HCT116 (cell line): ENCODE results near the gene PPP1R14C. TPM values are rescaled to one million over a fixed set of nuclear protein-coding genes. Genes with fewer than 3 reads are reported as not detected.

Experiments
- ATAC-seq: fragments of 200-7000 bp; cut with Tn5 transposase; 2 replicates; pipeline ENCODE4 v1.9.1; 2020; ENCODE audit warnings: mild to moderate bottlenecking, moderate library complexity
- BruUV-seq: library from RNA; stranded (reverse); fragments of 400-500 nt; replicated peaks from 2 replicates; lab custom pipeline; 2021; lab: Mats Ljungman, UMichigan
- CTCF ChIA-PET: fragments of 300-600 bp; sonication (Branson Sonifier 250); formaldehyde crosslinking; loops from one replicate; lab custom pipeline; 2021; ENCODE audit warnings: antibody characterized with exemption; lab: Charles Lee
- POLR2A ChIA-PET: fragments of 300-600, 350-600 bp; sonication (Branson Sonifier 250); formaldehyde crosslinking; loops from one replicate; lab custom pipeline; 2021; ENCODE audit warnings: antibody characterized with exemption; lab: Charles Lee
- RAD21 ChIA-PET, 2 experiments: fragments of 300-600 bp; sonication (Branson Sonifier 250); formaldehyde crosslinking; loops; one replicate each; lab custom pipeline; 2023; ENCODE audit warnings: low total read pairs in 2 of 2; ENCODE audit not compliant: uncharacterized antibody in 2 of 2, unreplicated experiment in 2 of 2, low non-redundant PET in 1 of 2; lab: Charles Lee
- DNase-seq: peaks from one replicate; pipeline ENCODE4 v3.0.0-alpha.2; 2010; ENCODE audit warnings: low read depth, low spot score
- H2AFZ ChIP-seq: fragments of 200-600 bp; shearing (Covaris generic), sonication (generic); 2 replicates; pipeline ENCODE4 v1.6.1; 2017; ENCODE audit warnings: low read depth, mixed run types, mixed read lengths, antibody characterized with exemption, low read length; ENCODE audit not compliant: poor library complexity, severe bottlenecking
- H3K27ac ChIP-seq: 2 replicates; pipeline ENCODE4 v1.5.1; 2012; ENCODE audit warnings: low read depth, low read length
- H3K27me3 ChIP-seq: fragments of 200-600 bp; sonication (generic); 2 replicates; pipeline ENCODE4 v1.6.1; 2016; ENCODE audit warnings: mixed run types, low read length, mixed read lengths; ENCODE audit not compliant: insufficient read depth
- H3K36me3 ChIP-seq, 2 experiments: fragments of 200-500 bp in 1 of 2; fragments of 200-600 bp in 1 of 2; sonication (Bioruptor generic) in 1 of 2; sonication (generic) in 1 of 2; 2 replicates each; pipeline versions ENCODE4 v1.5.1 to v1.6.1; 2014 to 2016; ENCODE audit warnings: low read length in 2 of 2, inconsistent platforms in 1 of 2, mixed read lengths in 1 of 2, mixed run types in 1 of 2; ENCODE audit not compliant: insufficient read depth in 2 of 2, control insufficient read depth in 1 of 2
- H3K4me1 ChIP-seq, 2 experiments: fragments of 200-600 bp in 1 of 2; sonication (generic) in 1 of 2; 2 replicates each; pipeline versions ENCODE4 v1.5.1 to v1.6.1; 2012 to 2017; ENCODE audit warnings: low read length in 2 of 2, inconsistent platforms in 1 of 2, mild to moderate bottlenecking in 1 of 2, mixed read lengths in 1 of 2, mixed run types in 1 of 2, moderate library complexity in 1 of 2; ENCODE audit not compliant: insufficient read depth in 2 of 2, control insufficient read depth in 1 of 2
- H3K4me2 ChIP-seq: fragments of 200-600 bp; sonication (generic); 2 replicates; pipeline ENCODE4 v1.6.1; 2017; ENCODE audit warnings: mixed run types, low read length, mixed read lengths
- H3K4me3 ChIP-seq, 2 experiments: fragments of 200-600 bp in 1 of 2; sonication (generic) in 1 of 2; replicated peaks in 1 of 2; 2 replicates each; pipeline ENCODE4 v1.5.1; 2011 to 2016; ENCODE audit warnings: low read length in 2 of 2, control low read depth in 1 of 2, low read depth in 1 of 2, mild to moderate bottlenecking in 1 of 2, mixed read lengths in 1 of 2, mixed run types in 1 of 2
- H3K79me2 ChIP-seq: fragments of 200-600 bp; sonication (generic); 2 replicates; pipeline ENCODE4 v1.6.1; 2017; ENCODE audit warnings: mild to moderate bottlenecking, mixed run types, low read length, moderate library complexity, mixed read lengths; ENCODE audit not compliant: insufficient read depth
- H3K9ac ChIP-seq: fragments of 200-600 bp; sonication (generic); 2 replicates; pipeline ENCODE4 v1.6.1; 2016; ENCODE audit warnings: low read length, mixed read lengths
- H3K9me2 ChIP-seq: fragments of 200-600 bp; sonication (generic), shearing (Covaris generic); 2 replicates; pipeline ENCODE4 v1.6.1; 2017; ENCODE audit warnings: mixed run types, mild to moderate bottlenecking, moderate library complexity; ENCODE audit not compliant: insufficient read depth
- H3K9me3 ChIP-seq, 2 experiments: fragments of 200-500 bp in 1 of 2; fragments of 200-600 bp in 1 of 2; sonication (Bioruptor generic) in 1 of 2; sonication (generic) in 1 of 2; 2 replicates each; pipeline ENCODE4 v1.6.1; 2014 to 2017; ENCODE audit warnings: low read length in 2 of 2, mixed read lengths in 2 of 2, inconsistent platforms in 1 of 2, low read depth in 1 of 2, mild to moderate bottlenecking in 1 of 2, mixed run types in 1 of 2, moderate library complexity in 1 of 2; ENCODE audit not compliant: control insufficient read depth in 1 of 2, insufficient read depth in 1 of 2
- H4K20me1 ChIP-seq: fragments of 200-600 bp; sonication (generic), shearing (Covaris generic); 2 replicates; pipeline ENCODE4 v1.6.1; 2017; ENCODE audit warnings: mixed run types, mild to moderate bottlenecking, moderate library complexity; ENCODE audit not compliant: insufficient read depth
- ATF3 ChIP-seq: IDR thresholded peaks from 2 replicates; pipeline ENCODE4 v1.6.1; 2012
- CEBPB ChIP-seq: IDR thresholded peaks from 2 replicates; pipeline ENCODE4 v1.6.1; 2012; ENCODE audit warnings: low read depth
- CTCF ChIP-seq, 3 experiments: fragments of 200-600 bp in 1 of 3; sonication (generic) in 1 of 3; IDR thresholded peaks in 2 of 3; conservative IDR thresholded peaks in 1 of 3; 2 replicates each; pipeline ENCODE4 v1.5.1; 2012 to 2017; ENCODE audit warnings: low read depth in 2 of 3, low read length in 2 of 3, antibody characterized with exemption in 1 of 3, borderline replicate concordance in 1 of 3, control low read depth in 1 of 3, mild to moderate bottlenecking in 1 of 3, mixed read lengths in 1 of 3, mixed run types in 1 of 3, moderate library complexity in 1 of 3; ENCODE audit not compliant: insufficient read depth in 1 of 3
- ELF1 ChIP-seq: IDR thresholded peaks from 2 replicates; pipeline ENCODE4 v1.6.1; 2012; ENCODE audit warnings: low read depth, borderline replicate concordance
- EZH2 ChIP-seq: fragments of 200-600 bp; sonication (generic); IDR thresholded peaks from 2 replicates; pipeline ENCODE4 v1.6.1; 2017; ENCODE audit warnings: antibody characterized with exemption, mixed run types
- EZH2phosphoT487 ChIP-seq: fragments of 200-600 bp; IDR thresholded peaks from 2 replicates; pipeline ENCODE4 v1.6.1; 2018; ENCODE audit warnings: antibody characterized with exemption, borderline replicate concordance
- POLR2A ChIP-seq: IDR thresholded peaks from 2 replicates; pipeline ENCODE4 v1.7.0; 2011; ENCODE audit warnings: borderline replicate concordance; ENCODE audit not compliant: insufficient read depth, insufficient read length; ENCODE audit errors: extremely low read depth
- RAD21 ChIP-seq: IDR thresholded peaks from 2 replicates; pipeline ENCODE4 v1.6.1; 2012; ENCODE audit warnings: low read depth, mild to moderate bottlenecking
- SIN3A ChIP-seq: IDR thresholded peaks from 2 replicates; pipeline ENCODE4 v1.6.1; 2012; ENCODE audit warnings: low read depth
- SP1 ChIP-seq: IDR thresholded peaks from 2 replicates; pipeline ENCODE4 v1.6.1; 2012; ENCODE audit warnings: low read depth
- TCF7L2 ChIP-seq: IDR thresholded peaks from 2 replicates; pipeline ENCODE4 v1.7.0; 2011; ENCODE audit warnings: borderline replicate concordance, inconsistent platforms; ENCODE audit not compliant: insufficient read depth, insufficient read length; ENCODE audit errors: extremely low read depth
- YY1 ChIP-seq: IDR thresholded peaks from 2 replicates; pipeline ENCODE4 v1.6.1; 2011; ENCODE audit warnings: low read length, low read depth, moderate library complexity, mild to moderate bottlenecking; ENCODE audit not compliant: insufficient replicate concordance; ENCODE audit errors: extremely low read depth
- ZBTB33 ChIP-seq: IDR thresholded peaks from 2 replicates; pipeline ENCODE4 v1.6.1; 2011; ENCODE audit warnings: mild to moderate bottlenecking, low read length, moderate library complexity; ENCODE audit not compliant: insufficient replicate concordance; ENCODE audit errors: extremely low read depth
- ZNF274 ChIP-seq: fragments of 200-500 bp; sonication (Bioruptor generic); IDR thresholded peaks from 2 replicates; pipeline ENCODE4 v1.6.1; 2014; ENCODE audit warnings: mild to moderate bottlenecking, low read depth, low read length, inconsistent platforms
- intact Hi-C: fragments of 100-400 bp; cut with micrococcal nuclease; formaldehyde crosslinking; loops from 2 replicates; pipeline ENCODE4 v1.10.0; 2022
- total RNA-seq: library from RNA; stranded (reverse); gene quantifications from one replicate; pipeline ENCODE4 v1.2.1, GENCODE V29; 2021; ENCODE audit not compliant: unreplicated experiment

The PPP1R14C gene
- total RNA-seq, 1 experiment from 2014 or later = 7.8 TPM

GRCh38 chr6:150203378-150203777 is 60.5 kb downstream of the PPP1R14C start:
- POLR2A ChIA-PET = no interaction called here
- Histone ChIP-seq H4K20me1 (no peaks in the 10 kb centered on the region), H3K4me1 (peaks cover 10 to 25% of the 10 kb centered on the region in 2 experiments), H3K4me3 (no peak overlapping the region), H3K79me2 (no peaks in the 10 kb centered on the region), H3K4me2 (peak overlapping the region; percentile 64), H3K27me3 (no peaks in the 10 kb centered on the region), H3K9me2 (no peaks in the 10 kb centered on the region), H3K27ac (no peak overlapping the region), H3K9me3 (no peaks in the 10 kb centered on the region), H3K9ac (no peak overlapping the region), H2AFZ (no peak overlapping the region), H3K36me3 (no peaks in the 10 kb centered on the region)
- RAD21 ChIA-PET = no interaction called here
- BruUV-seq = no TSS peak
- no peak for ATAC-seq
- intact Hi-C loops = no loop called here
- CTCF ChIA-PET = no interaction called here
- TF ChIP-seq ZNF274 (no peak), CEBPB (no peak), CTCF (IDR thresholded peaks at IDR 0.05 in 2 of 3, conservative IDR thresholded peaks at IDR 0.05 in 1 of 3; ENCODE audit: borderline replicate concordance in 1 of 3, insufficient read depth in 1 of 3, low read depth in 2 of 3, low read length in 2 of 3) (no peak), TCF7L2 (no peak), POLR2A (no peak), YY1 (no peak), ELF1 (no peak), ATF3 (no peak), EZH2phosphoT487 (no peak), RAD21 (no peak), SP1 (no peak), ZBTB33 (no peak), SIN3A (no peak), EZH2 (no peak)
- DNase-seq = no peak
